ENCODE measurements around the gene RABGAP1L. TPM values are rescaled to one million over a fixed set of nuclear protein-coding genes. Genes with fewer than 3 reads are reported as not detected.

RABGAP1L gene
- total and polyA plus RNA-seq, 2 of the 8 experiments (the other 6 are each of a cell fraction or from before 2014, with no cell fraction given), result 33.3 to 156 TPM

DNA sequence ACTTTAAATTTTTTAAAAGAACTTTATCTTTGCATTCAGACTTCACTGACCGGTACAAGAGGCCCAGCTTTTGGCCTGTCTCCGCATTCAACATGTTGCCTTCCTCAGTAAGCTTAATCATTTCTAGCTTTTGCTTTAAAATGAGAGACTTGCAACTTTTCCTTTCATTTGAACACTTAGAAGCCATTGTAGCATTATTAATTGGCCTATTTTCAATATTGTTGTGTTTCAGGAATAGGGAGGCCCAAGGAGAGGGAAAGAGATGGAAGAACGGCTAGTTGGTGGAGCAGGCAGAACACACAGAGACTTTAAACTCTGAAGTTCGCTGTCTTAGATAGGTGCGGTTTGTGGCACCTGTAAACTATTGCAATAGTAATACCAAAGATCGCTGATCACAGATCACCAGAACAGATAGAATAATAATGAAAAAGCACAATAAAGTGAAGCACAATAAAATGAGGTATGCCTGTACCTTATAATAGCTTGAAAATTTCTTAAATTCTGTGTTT is 31.4 kb downstream of the RABGAP1L start:
- no peak overlapping the region for H3K4ac ChIP-seq (replicated peaks; ENCODE audit: insufficient read length, low read depth, low read length)
- H2BK5ac ChIP-seq (ENCODE audit: low read depth, low read length), result no peak overlapping the region
- H3K9ac ChIP-seq (replicated peaks in 1 of 4; ENCODE audit: extremely low read depth in 1 of 4, low read depth in 3 of 4, low read length in 3 of 4), result no peak overlapping the region
- H3K14ac ChIP-seq (ENCODE audit: insufficient read length), result no peak overlapping the region
- no peaks in the 10 kb centered on the region for H3K27me3 ChIP-seq (replicated peaks in 1 of 4; ENCODE audit: control insufficient read depth in 3 of 4, extremely low read depth in 1 of 4, insufficient read depth in 3 of 4, low read length in 3 of 4)
- no peak overlapping the region for H2BK120ac ChIP-seq (replicated peaks; ENCODE audit: low read depth, low read length)
- no peaks in the 10 kb centered on the region for H3K36me3 ChIP-seq (ENCODE audit: control insufficient read depth in 2 of 4, insufficient read depth in 4 of 4, low read length in 3 of 4)
- H3K27ac ChIP-seq (ENCODE audit: low read depth, low read length), result no peak overlapping the region
- H4K8ac ChIP-seq (ENCODE audit: extremely low read depth, insufficient read depth, low read length), result no peak overlapping the region
- 93% methylated on average over 6 of the region's 6 CpGs; no CpG with 5 or more reads in 1 of the 2 experiments for WGBS, 2 experiments (ENCODE audit: extremely low coverage in 1 of 2, insufficient coverage in 1 of 2, insufficient read length in 1 of 2, insufficient replicate concordance in 2 of 2, low coverage in 1 of 2, low lambda C conversion rate in 2 of 2, missing lambda C conversion rate in 1 of 2)
- H2AK5ac ChIP-seq (ENCODE audit: low read depth, low read length), result no peak overlapping the region
- no peak overlapping the region for H3K18ac ChIP-seq (ENCODE audit: extremely low read depth, low read length)
- H3K4me3 ChIP-seq (ENCODE audit: extremely low read depth in 1 of 4, insufficient read depth in 2 of 4, low read depth in 3 of 4, low read length in 4 of 4), result no peak overlapping the region
- no peaks in the 10 kb centered on the region for H3K23me2 ChIP-seq (ENCODE audit: low read depth, low read length)
- no peaks in the 10 kb centered on the region for H3K79me2 ChIP-seq (ENCODE audit: control insufficient read depth in 1 of 2, insufficient read depth in 2 of 2, low read length in 2 of 2)
- no peak overlapping the region for H2AFZ ChIP-seq (ENCODE audit: low read length)
- DNase-seq (ENCODE audit: low read depth in 1 of 2, low spot score in 2 of 2), result no peak
- no peaks in the 10 kb centered on the region for H3K4me1 ChIP-seq (replicated peaks in 1 of 4; ENCODE audit: control insufficient read depth in 3 of 4, insufficient read depth in 4 of 4, low read length in 3 of 4)
- no peaks in the 10 kb centered on the region for H4K20me1 ChIP-seq (replicated peaks in 1 of 2; ENCODE audit: control insufficient read depth in 1 of 2, insufficient read depth in 2 of 2, low read length in 2 of 2)
- no peak overlapping the region for H2BK12ac ChIP-seq (ENCODE audit: low read depth, low read length)
- peaks cover 3 to 4% of the 10 kb centered on the region in 2 experiments; a peak in 1 of 4 replicates for H3K9me3 ChIP-seq (ENCODE audit: insufficient read depth in 2 of 2, low read depth in 1 of 2, low read length in 1 of 2)
- no peaks in the 10 kb centered on the region for H3K79me1 ChIP-seq (ENCODE audit: low read depth, low read length)
- ChIA-PET CTCF (ENCODE audit: partially characterized antibody) (interaction anchor here (1.2 kb wide), 1 partner anchor 211 kb away, joined by 3 read pairs; no protein-coding TSS in a partner anchor), POLR2A (ENCODE audit: partially characterized antibody) (interaction anchor here (1.4 kb wide), 1 partner anchor 10 kb away, joined by 3 read pairs; no protein-coding TSS in a partner anchor)
- no peak overlapping the region for H4K91ac ChIP-seq (replicated peaks; ENCODE audit: insufficient read length, low read length)
- H3K56ac ChIP-seq (replicated peaks; ENCODE audit: insufficient read length, low read depth, low read length), result no peak overlapping the region
- no peak overlapping the region for H2BK20ac ChIP-seq (ENCODE audit: low read length)
- H4K5ac ChIP-seq (ENCODE audit: insufficient read length, low read depth, low read length), result no peak overlapping the region
- H3K23ac ChIP-seq (ENCODE audit: insufficient read length), result no peak overlapping the region
- H2BK15ac ChIP-seq (ENCODE audit: low read length), result no peak overlapping the region
- H3K4me2 ChIP-seq (ENCODE audit: insufficient read depth in 1 of 2, low read depth in 2 of 2, low read length in 2 of 2), result no peak overlapping the region
- FAIRE-seq, result no peak
- TF ChIP-seq SP4 (IDR thresholded peaks at IDR 0.05; ENCODE audit: low read length) (no peak), NRF1 (IDR thresholded peaks at IDR 0.05; ENCODE audit: low read depth, low read length) (no peak), TEAD4 (IDR thresholded peaks at IDR 0.05; ENCODE audit: low read depth, low read length) (no peak)

Data from H1 (cell line).